ENCODE measurements around the gene BMPR1B. TPM values are rescaled to one million over a fixed set of nuclear protein-coding genes. Genes with fewer than 3 reads are reported as not detected.

BMPR1B gene
- total RNA-seq, 1 donor from 2014 or later, result 5.6 TPM

DNA sequence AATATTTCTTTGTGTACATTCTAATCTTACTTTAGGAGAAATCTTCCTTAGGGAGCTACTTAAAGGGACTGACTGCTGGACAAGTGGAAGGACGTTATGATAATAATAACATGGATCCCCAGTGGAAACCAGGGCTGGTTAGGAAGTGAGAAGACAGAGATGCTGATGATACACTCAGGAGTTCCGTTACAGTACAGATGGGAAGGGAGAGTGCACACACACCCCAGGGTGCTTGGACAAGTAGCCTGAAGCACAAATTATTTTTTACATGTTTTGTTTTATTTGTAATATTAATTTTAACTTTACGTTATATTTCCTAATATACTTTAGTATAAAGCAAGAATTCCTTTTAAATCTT is 84.1 kb downstream of the BMPR1B start:
- H3K27ac Mint-ChIP-seq (ENCODE audit: unreplicated experiment), result no peak overlapping the region

DNA sequence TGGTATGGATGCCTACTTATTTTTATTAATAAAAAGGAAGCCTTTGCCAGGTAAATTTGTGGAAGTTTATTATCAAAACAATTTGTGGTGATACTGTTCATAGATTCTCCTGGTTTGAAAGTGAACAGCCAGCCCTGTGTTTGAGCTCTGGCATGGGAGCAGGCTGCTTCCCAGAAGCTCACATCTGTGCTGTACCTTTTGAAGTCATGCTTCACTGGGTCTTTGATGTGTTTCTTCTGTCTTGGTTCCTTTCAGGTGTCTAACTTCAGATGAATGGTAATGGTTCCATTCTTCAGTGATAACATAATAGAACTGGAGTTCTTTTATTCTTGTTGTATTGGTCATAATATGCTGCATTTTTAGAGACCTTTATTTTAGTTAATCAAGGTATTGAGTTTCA is 85.5 kb downstream of the BMPR1B start:
- H3K36me3 Mint-ChIP-seq (ENCODE audit: low read depth), result no peaks in the 10 kb centered on the region
- DNase-seq (ENCODE audit: low spot score), result no peak
- peaks cover 7% of the 10 kb centered on the region for H3K9me3 Mint-ChIP-seq (ENCODE audit: low read depth)
- TF ChIP-seq, protein P1, sequence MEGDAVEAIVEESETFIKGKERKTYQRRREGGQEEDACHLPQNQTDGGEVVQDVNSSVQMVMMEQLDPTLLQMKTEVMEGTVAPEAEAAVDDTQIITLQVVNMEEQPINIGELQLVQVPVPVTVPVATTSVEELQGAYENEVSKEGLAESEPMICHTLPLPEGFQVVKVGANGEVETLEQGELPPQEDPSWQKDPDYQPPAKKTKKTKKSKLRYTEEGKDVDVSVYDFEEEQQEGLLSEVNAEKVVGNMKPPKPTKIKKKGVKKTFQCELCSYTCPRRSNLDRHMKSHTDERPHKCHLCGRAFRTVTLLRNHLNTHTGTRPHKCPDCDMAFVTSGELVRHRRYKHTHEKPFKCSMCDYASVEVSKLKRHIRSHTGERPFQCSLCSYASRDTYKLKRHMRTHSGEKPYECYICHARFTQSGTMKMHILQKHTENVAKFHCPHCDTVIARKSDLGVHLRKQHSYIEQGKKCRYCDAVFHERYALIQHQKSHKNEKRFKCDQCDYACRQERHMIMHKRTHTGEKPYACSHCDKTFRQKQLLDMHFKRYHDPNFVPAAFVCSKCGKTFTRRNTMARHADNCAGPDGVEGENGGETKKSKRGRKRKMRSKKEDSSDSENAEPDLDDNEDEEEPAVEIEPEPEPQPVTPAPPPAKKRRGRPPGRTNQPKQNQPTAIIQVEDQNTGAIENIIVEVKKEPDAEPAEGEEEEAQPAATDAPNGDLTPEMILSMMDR (IDR thresholded peaks at IDR 0.05), result no peak
- H3K27ac Mint-ChIP-seq (ENCODE audit: unreplicated experiment), result no peak overlapping the region
- H3K4me3 Mint-ChIP-seq (ENCODE audit: unreplicated experiment), result no peak overlapping the region
- H3K4me1 Mint-ChIP-seq (ENCODE audit: low read depth), result peaks cover 4% of the 10 kb centered on the region
- H3K27me3 Mint-ChIP-seq (ENCODE audit: low read depth), result no peaks in the 10 kb centered on the region

More for the DNA sequence above, 84.1 kb downstream of the BMPR1B start:
- Mint-ChIP-seq H3K9me3 (ENCODE audit: low read depth) (peaks cover 7% of the 10 kb centered on the region), H3K27me3 (ENCODE audit: low read depth) (no peaks in the 10 kb centered on the region), H3K4me1 (ENCODE audit: low read depth) (peaks cover 4% of the 10 kb centered on the region), H3K4me3 (ENCODE audit: unreplicated experiment) (no peak overlapping the region), H3K36me3 (ENCODE audit: low read depth) (no peaks in the 10 kb centered on the region)
- TF ChIP-seq, protein P1 (IDR thresholded peaks at IDR 0.05), result no peak
- no peak for DNase-seq (ENCODE audit: low spot score)

DNA sequence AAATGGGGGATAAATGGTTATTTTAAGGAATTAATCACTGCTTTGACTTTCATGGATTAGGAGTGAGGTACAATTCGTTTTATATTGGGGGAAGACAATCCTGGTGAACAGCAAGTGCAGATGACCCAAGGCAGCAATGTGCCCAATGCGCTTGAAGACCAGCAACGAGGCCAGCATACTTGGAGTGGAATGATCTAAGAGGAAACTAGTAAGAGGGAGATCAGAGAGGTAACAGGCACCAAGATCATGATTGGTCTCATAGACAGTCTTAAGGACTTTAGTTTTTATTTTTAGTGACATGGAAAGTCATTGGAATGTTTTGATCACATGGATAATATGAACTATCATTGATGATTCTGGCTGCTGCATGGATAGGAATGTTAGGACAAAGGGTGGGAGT is 90.6 kb downstream of the BMPR1B start:
- TF ChIP-seq, protein P1 (IDR thresholded peaks at IDR 0.05), result no peak
- no peak for DNase-seq (ENCODE audit: low spot score)
- H3K36me3 Mint-ChIP-seq (ENCODE audit: low read depth), result no peaks in the 10 kb centered on the region
- no peak overlapping the region for H3K27ac Mint-ChIP-seq (ENCODE audit: unreplicated experiment)
- peaks cover 7% of the 10 kb centered on the region for H3K9me3 Mint-ChIP-seq (ENCODE audit: low read depth)
- H3K27me3 Mint-ChIP-seq (ENCODE audit: low read depth), result no peaks in the 10 kb centered on the region
- H3K4me1 Mint-ChIP-seq (ENCODE audit: low read depth), result peaks cover 12% of the 10 kb centered on the region
- no peak overlapping the region for H3K4me3 Mint-ChIP-seq (ENCODE audit: unreplicated experiment)

DNA sequence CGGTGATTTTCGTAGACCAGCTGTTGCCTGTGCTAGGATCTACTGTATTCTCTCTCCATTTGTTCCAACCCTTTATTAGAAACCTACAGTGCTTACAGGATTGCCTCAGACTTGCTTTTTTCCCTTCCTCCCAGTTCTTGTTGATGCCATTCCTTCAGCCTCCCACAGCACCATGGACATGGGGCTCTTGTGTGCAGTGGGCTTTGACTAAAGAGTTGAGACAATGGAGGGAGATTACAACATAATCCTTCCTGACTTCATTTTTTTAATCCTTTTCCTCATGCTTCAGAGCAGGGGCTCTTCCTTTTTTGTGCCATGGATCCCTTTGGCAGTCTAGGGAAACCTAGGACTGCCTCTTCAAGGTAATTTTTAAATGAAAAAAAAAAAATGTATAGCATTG is 92.1 kb downstream of the BMPR1B start:
- TF ChIP-seq, protein P1 (IDR thresholded peaks at IDR 0.05), result no peak
- no peak for DNase-seq (ENCODE audit: low spot score)

DNA sequence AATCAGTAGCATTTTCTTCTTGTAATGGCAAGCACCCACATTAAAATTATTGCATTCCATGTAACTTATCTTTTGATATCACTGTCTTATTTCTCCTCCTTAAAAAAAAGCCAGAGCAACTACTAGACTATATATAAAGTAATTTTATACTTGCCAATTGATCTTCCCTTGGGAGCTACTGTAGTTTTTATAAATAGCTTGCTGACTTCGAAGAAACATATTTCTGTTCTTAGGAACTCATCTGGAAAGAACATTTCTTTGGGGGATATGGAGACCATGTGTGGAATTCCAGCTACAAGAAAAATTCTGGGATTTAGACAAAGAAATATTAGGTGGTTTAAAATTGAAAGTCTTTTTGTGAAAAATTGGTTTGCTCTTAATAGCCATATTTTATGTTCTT is 94.9 kb downstream of the BMPR1B start:
- H3K9me3 Mint-ChIP-seq (ENCODE audit: low read depth), result no peaks in the 10 kb centered on the region
- no peak for DNase-seq (ENCODE audit: low spot score)
- TF ChIP-seq, protein P1 (IDR thresholded peaks at IDR 0.05), result no peak
- no peak overlapping the region for H3K27ac Mint-ChIP-seq (ENCODE audit: unreplicated experiment)
- H3K4me3 Mint-ChIP-seq (ENCODE audit: unreplicated experiment), result no peak overlapping the region
- no peaks in the 10 kb centered on the region for H3K27me3 Mint-ChIP-seq (ENCODE audit: low read depth)
- H3K4me1 Mint-ChIP-seq (ENCODE audit: low read depth), result peaks cover 20% of the 10 kb centered on the region
- H3K36me3 Mint-ChIP-seq (ENCODE audit: low read depth), result no peaks in the 10 kb centered on the region

More for the DNA sequence above, 92.1 kb downstream of the BMPR1B start:
- Mint-ChIP-seq H3K36me3 (ENCODE audit: low read depth) (no peaks in the 10 kb centered on the region), H3K27me3 (ENCODE audit: low read depth) (no peaks in the 10 kb centered on the region), H3K9me3 (ENCODE audit: low read depth) (peaks cover 7% of the 10 kb centered on the region), H3K4me1 (ENCODE audit: low read depth) (peaks cover 12% of the 10 kb centered on the region), H3K27ac (ENCODE audit: unreplicated experiment) (no peak overlapping the region), H3K4me3 (ENCODE audit: unreplicated experiment) (no peak overlapping the region)
